HTERT RPE-1 (cell line): ENCODE results near the gene POU3F3.

Experiments
- in situ Hi-C: fragments of 300-500 bp; cut with MboI; formaldehyde crosslinking; loops from 4 replicates; pipeline ENCODE4 v1.14.3; 2020; ENCODE audit warnings: low sequenced_read_pairs

Gene POU3F3

GRCh38 chr2:104872866-104873688 lies 19.2 kb downstream of the POU3F3 start:
- in situ Hi-C loops = no loop called here

GRCh38 chr2:104873689-104874054 lies 19.8 kb downstream of the POU3F3 start:
- in situ Hi-C loops = no loop called here

- in situ Hi-C loops = no loop called here
These were observed 20.3 kb downstream of the POU3F3 start for GRCh38 chr2:104874230-104874629.

- in situ Hi-C loops = no loop called here
These were observed 21.3 kb downstream of the POU3F3 start for GRCh38 chr2:104875262-104875661.

- in situ Hi-C loops = no loop called here
These were observed 23.0 kb downstream of the POU3F3 start for GRCh38 chr2:104876606-104877570.

GRCh38 chr2:104878863-104879512 lies 25.1 kb downstream of the POU3F3 start:
- in situ Hi-C loops = no loop called here

- in situ Hi-C loops = no loop called here
These were observed 26.2 kb downstream of the POU3F3 start for GRCh38 chr2:104880076-104880475.

GRCh38 chr2:104883357-104883756 lies 29.4 kb downstream of the POU3F3 start:
- in situ Hi-C loops = no loop called here

- in situ Hi-C loops = no loop called here
These were observed 31.3 kb downstream of the POU3F3 start for GRCh38 chr2:104885119-104885782.

GRCh38 chr2:104887676-104888075 lies 33.8 kb downstream of the POU3F3 start:
- in situ Hi-C loops = no loop called here

- in situ Hi-C loops = no loop called here
These were observed 34.8 kb downstream of the POU3F3 start for GRCh38 chr2:104888489-104889258.

GRCh38 chr2:104889291-104889959 lies 35.5 kb downstream of the POU3F3 start:
- in situ Hi-C loops = no loop called here

GRCh38 chr2:104889960-104890684 lies 36.2 kb downstream of the POU3F3 start:
- in situ Hi-C loops = no loop called here

- in situ Hi-C loops = no loop called here
These were observed 36.8 kb downstream of the POU3F3 start for GRCh38 chr2:104890685-104891069.

- in situ Hi-C loops = no loop called here
These were observed 37.2 kb downstream of the POU3F3 start for GRCh38 chr2:104891145-104891544.

- in situ Hi-C loops = no loop called here
These were observed 42.5 kb downstream of the POU3F3 start for GRCh38 chr2:104896446-104896845.

GRCh38 chr2:104897515-104898184 lies 43.7 kb downstream of the POU3F3 start:
- in situ Hi-C loops = no loop called here

- in situ Hi-C loops = no loop called here
These were observed 46.7 kb downstream of the POU3F3 start for GRCh38 chr2:104900608-104901007.
